ENCODE results near the gene HOXD13.

Gene HOXD13

DNA sequence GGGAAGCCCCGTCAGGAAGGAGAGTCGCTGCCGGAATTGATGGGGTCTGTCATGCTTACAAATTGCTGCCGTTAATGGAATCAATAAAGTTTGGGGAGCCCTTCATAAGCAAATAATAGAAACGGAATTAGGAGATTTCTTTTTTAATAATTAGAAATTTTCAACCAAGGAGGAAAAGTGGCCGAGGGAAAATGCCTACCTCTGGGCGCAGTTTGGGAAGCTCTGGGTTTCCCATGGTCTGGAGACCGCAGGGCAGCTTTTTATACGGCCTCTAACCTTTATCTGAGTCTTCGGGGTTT lies 10.0 kb upstream of the HOXD13 start:
- H3K36me3 ChIP-seq (ENCODE audit: control insufficient read depth, insufficient read depth, low read length, severe bottlenecking): no peaks in the 10 kb centered on the region
- H3K9me3 ChIP-seq (ENCODE audit: control insufficient read depth, low read length): peaks cover 23% of the 10 kb centered on the region
- peaks cover 92% of the 10 kb centered on the region for H3K27me3 ChIP-seq (replicated peaks; ENCODE audit: control insufficient read depth, insufficient read depth, low read length)
- H3K4me3 ChIP-seq (ENCODE audit: low read length): no peak overlapping the region
- no peaks in the 10 kb centered on the region for H3K4me1 ChIP-seq (ENCODE audit: control insufficient read depth, insufficient read depth, low read length)
- H3K9ac ChIP-seq (ENCODE audit: low read length): no peak overlapping the region
- DNase-seq (ENCODE audit: low read depth): no peak

DNA sequence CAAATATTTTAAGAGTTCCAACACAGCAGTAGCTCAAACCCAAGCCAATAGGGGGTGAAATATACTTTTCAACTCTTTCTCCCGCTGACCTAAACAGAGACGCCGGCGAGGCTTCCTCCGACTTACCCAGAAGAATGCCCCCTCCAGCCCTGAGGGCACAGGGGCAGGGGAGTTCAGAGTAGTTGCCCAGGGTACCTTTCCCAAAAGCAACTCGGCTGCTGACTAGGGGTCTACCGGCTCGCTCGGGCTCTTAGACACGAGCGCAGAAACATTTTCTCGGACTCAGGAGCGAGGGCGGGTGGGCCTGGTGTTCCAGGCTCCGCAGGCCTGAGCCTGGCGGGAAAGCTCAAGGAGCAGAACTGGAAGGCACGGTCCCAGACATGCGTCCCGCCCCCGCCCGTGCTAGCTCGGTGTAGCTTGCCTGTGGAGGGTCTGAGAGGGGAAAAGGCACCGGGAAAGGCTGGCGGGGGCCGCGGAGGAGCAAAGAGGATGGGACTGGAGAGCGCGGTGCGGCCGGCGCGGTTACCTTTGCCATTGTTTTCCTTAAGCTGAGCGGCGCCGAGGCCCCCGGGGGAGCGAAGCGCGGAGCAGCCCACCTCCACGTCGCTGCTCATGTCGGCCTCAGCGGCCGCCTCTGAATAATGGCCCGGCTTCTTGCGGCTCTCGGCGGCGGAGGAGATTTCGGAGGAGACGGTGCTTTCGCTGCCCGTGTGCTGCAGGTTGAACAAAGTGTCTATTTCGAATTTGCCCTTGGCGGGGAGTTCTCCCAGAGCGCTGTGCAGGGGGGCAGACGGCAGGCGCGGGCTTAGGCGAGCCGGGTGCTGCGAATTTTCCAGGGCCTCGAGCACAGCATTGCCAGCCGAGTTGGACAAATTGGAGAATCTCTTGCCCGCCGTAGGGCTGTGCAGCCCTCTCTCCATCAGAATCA lies 9.4 kb upstream of the HOXD13 start:
- Histone ChIP-seq H3K9ac (ENCODE audit: low read length) (no peak overlapping the region), H3K36me3 (ENCODE audit: control insufficient read depth, insufficient read depth, low read length, severe bottlenecking) (no peaks in the 10 kb centered on the region), H3K4me3 (ENCODE audit: low read length) (no peak overlapping the region), H3K4me1 (ENCODE audit: control insufficient read depth, insufficient read depth, low read length) (peaks cover 2% of the 10 kb centered on the region), H3K27me3 (replicated peaks; ENCODE audit: control insufficient read depth, insufficient read depth, low read length) (peaks cover 95% of the 10 kb centered on the region), H3K9me3 (ENCODE audit: control insufficient read depth, low read length) (peaks cover 23% of the 10 kb centered on the region)
- no peak for DNase-seq (ENCODE audit: low read depth)

DNA sequence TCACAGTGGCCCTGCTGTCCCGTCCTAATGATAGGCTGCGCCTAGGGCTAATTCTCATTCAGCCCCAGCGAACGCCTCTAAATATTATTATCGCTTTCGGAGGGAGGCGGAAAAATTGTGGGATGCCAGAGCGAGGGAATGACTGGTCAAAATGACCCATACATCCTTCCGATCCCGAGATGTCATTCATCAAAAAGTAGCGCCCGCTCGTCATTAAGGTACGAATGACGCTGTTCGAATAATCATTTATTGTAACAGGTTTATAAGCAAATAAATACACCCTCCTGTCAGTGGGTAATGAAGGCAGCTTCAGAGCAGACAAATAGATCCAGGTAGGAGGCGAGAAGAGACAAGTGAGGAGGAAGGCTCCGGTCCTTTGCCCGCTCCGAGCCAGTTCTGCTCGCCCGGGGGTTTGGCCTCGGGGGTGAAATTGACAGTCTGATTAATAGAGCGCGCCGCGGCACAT lies 8.7 kb upstream of the HOXD13 start, which contains the start of gene EVX2:
Gene EVX2 (minus strand): TSS at position 167 of the 466 bp plus-strand sequence. CDS start 186 bp downstream, outside the sequence.
- Histone ChIP-seq H3K9ac (ENCODE audit: low read length) (no peak within 1 kb of the TSS), H3K9me3 (ENCODE audit: control insufficient read depth, low read length) (peaks cover 21% of the 10 kb centered on the region), H3K36me3 (ENCODE audit: control insufficient read depth, insufficient read depth, low read length, severe bottlenecking) (no peaks in the 10 kb centered on the region), H3K4me1 (ENCODE audit: control insufficient read depth, insufficient read depth, low read length) (peaks cover 3% of the 10 kb centered on the region), H3K4me3 (ENCODE audit: low read length) (no peak within 1 kb of the TSS), H3K27me3 (replicated peaks; ENCODE audit: control insufficient read depth, insufficient read depth, low read length) (peaks cover 94% of the 10 kb centered on the region)
- DNase-seq (ENCODE audit: low read depth): no peak

DNA sequence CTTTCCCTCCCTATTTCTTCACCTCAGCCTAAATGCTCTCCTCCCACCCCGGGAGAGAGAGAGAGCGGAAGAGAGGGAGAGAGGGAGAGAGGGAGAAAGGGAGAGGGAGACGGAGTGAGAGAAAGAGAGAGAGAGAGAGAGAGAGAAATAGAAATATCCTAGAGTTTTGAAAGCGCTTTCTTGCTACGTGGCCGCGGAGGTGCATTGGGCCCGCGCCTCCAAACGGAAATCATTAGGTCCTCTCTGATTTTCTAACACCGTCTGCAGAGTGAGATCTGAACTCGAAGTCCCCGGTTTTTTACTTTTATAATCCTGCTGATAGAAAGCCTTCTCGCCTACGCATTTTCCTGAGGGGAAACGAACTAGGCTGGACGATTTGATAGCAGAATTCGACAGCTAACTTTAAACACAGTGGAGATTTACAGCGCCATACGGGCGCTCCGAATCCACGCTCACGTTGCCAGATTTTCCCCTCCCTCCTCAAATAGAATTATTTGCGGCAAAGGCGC lies 7.9 kb upstream of the HOXD13 start:
- H3K4me1 ChIP-seq (ENCODE audit: control insufficient read depth, insufficient read depth, low read length): peaks cover 3% of the 10 kb centered on the region
- no peak overlapping the region for H3K9ac ChIP-seq (ENCODE audit: low read length)
- no peaks in the 10 kb centered on the region for H3K36me3 ChIP-seq (ENCODE audit: control insufficient read depth, insufficient read depth, low read length, severe bottlenecking)
- no peak for DNase-seq (ENCODE audit: low read depth)
- no peak overlapping the region for H3K4me3 ChIP-seq (ENCODE audit: low read length)
- H3K9me3 ChIP-seq (ENCODE audit: control insufficient read depth, low read length): peaks cover 21% of the 10 kb centered on the region
- peaks cover 94% of the 10 kb centered on the region for H3K27me3 ChIP-seq (replicated peaks; ENCODE audit: control insufficient read depth, insufficient read depth, low read length)

DNA sequence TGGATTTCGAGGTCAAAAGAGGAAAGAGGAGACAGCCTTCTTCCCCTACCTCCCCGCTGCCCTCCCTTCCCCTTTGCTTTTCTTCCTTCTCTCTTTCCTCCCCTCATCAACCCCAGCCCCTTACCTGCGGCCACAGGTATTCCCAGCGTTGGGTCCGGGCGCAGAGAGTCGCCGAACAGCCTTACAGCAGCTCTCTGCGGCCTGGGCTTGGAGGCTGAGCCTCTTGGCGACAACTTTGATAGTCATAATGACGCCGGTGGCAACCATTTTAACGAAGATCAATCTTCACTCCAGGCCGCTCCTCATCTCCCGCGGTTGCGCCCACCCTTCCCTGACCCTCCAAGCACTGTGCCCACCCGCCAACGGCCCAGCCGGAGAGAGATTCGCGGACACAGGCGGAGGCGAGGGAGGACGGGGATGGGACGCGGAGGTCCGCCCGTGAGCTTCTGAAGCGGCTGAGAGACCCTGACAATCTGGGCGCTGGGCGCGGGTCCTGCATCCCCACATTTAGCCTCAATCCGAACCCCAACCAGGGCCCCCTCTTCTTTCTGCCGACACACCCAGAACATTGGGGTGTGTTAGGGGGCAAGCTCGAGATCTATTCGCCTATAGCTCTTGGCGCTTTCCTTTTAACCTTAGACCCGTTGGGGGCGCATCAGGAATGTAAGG lies 7.3 kb upstream of the HOXD13 start:
- H3K9me3 ChIP-seq (ENCODE audit: control insufficient read depth, low read length): peaks cover 21% of the 10 kb centered on the region
- H3K27me3 ChIP-seq (replicated peaks; ENCODE audit: control insufficient read depth, insufficient read depth, low read length): peaks cover 98% of the 10 kb centered on the region
- peaks cover 3% of the 10 kb centered on the region for H3K4me1 ChIP-seq (ENCODE audit: control insufficient read depth, insufficient read depth, low read length)
- no peak overlapping the region for H3K9ac ChIP-seq (ENCODE audit: low read length)
- H3K4me3 ChIP-seq (ENCODE audit: low read length): no peak overlapping the region
- no peak for DNase-seq (ENCODE audit: low read depth)
- H3K36me3 ChIP-seq (ENCODE audit: control insufficient read depth, insufficient read depth, low read length, severe bottlenecking): no peaks in the 10 kb centered on the region

DNA sequence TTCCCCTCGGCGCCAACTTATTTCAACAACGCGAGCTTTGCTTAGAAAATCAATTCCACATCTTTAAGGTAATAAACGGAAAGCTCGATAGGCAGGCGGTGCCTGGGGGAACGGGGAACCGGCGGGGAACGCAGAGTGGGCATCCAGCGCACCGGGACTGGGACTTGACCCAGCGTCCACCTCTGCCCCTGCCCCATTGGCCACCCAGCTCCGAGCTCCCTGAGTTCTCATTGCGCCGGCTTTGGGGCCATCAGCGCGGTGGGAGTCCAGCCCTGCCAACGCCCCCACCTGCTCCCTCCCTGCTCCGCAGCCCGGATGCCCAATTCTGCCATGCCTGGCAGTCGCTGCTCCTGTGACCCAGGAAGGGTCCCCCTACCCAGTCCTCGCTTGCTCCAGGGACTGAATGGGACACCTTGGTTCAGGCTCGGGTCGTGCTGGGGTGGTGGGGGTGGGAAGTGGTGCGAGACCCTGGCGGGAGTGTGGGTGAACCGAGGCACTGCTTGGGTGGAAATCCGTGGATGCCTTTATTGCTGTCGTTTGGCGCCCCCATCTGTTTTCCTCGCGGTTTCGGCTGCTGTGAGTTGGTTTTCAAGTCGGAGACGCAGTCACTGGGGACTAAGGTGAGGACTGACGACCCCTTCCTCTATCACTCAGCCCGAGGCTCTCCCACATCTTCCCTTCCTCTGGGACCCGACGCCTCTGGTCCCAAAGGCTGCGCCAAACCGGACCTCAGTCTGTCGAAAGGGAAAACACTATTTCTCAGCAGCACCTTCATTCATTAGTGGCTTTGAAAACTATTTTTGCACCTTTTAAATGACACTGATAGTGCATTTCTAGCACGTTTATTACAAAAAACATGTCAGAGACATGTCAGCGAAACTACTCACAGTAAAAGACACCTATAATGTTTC lies 6.4 kb upstream of the HOXD13 start:
- H3K27me3 ChIP-seq (replicated peaks; ENCODE audit: control insufficient read depth, insufficient read depth, low read length): peaks cover 98% of the 10 kb centered on the region
- peak; percentile 84 for DNase-seq (ENCODE audit: low read depth)
- H3K9me3 ChIP-seq (ENCODE audit: control insufficient read depth, low read length): peaks cover 16% of the 10 kb centered on the region
- no peak overlapping the region for H3K4me3 ChIP-seq (ENCODE audit: low read length)
- no peaks in the 10 kb centered on the region for H3K36me3 ChIP-seq (ENCODE audit: control insufficient read depth, insufficient read depth, low read length, severe bottlenecking)
- peaks cover 3% of the 10 kb centered on the region for H3K4me1 ChIP-seq (ENCODE audit: control insufficient read depth, insufficient read depth, low read length)
- H3K9ac ChIP-seq (ENCODE audit: low read length): no peak overlapping the region

DNA sequence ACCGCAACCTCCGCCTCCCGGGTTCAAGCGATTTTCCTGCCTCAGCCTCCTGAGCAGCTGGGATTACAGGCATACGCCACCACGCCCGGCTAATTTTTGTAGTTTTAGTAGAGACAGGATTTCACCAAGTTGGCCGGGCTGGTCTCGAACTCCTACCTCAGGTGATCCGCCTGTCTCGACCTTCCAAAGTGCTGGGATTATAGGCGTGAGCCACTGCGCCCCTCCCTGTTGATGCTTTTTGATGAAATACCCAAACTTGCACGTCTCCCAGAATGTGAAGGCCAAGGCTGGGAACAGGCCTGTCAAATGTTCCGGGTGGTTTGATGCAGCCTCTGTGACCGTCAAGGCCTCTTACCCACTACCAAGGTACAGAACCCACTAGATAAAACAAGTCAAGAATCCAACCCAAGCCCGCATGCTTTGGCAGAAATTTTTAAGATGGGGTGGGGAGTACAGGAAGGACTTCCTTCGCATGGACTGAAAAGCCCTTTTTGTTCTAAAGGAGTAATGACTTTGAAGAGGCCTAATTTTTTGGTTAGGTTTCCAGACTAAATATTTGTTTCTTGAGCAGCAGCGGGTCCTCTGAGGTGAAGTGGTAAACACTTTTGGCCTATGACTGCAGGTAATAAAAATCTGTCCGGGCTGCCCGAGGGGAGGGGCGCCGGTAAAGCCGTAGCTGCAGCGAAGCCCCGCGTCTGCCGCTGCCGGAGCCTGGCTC lies 5.0 kb upstream of the HOXD13 start:
- H3K4me3 ChIP-seq (ENCODE audit: low read length): peak overlapping the region; percentile 74
- H3K9me3 ChIP-seq (ENCODE audit: control insufficient read depth, low read length): peaks cover 5% of the 10 kb centered on the region
- no peak overlapping the region for H3K9ac ChIP-seq (ENCODE audit: low read length)
- DNase-seq (ENCODE audit: low read depth): no peak
- no peaks in the 10 kb centered on the region for H3K36me3 ChIP-seq (ENCODE audit: control insufficient read depth, insufficient read depth, low read length, severe bottlenecking)
- peaks cover 95% of the 10 kb centered on the region for H3K27me3 ChIP-seq (replicated peaks; ENCODE audit: control insufficient read depth, insufficient read depth, low read length)
- peaks cover 3% of the 10 kb centered on the region for H3K4me1 ChIP-seq (ENCODE audit: control insufficient read depth, insufficient read depth, low read length)

DNA sequence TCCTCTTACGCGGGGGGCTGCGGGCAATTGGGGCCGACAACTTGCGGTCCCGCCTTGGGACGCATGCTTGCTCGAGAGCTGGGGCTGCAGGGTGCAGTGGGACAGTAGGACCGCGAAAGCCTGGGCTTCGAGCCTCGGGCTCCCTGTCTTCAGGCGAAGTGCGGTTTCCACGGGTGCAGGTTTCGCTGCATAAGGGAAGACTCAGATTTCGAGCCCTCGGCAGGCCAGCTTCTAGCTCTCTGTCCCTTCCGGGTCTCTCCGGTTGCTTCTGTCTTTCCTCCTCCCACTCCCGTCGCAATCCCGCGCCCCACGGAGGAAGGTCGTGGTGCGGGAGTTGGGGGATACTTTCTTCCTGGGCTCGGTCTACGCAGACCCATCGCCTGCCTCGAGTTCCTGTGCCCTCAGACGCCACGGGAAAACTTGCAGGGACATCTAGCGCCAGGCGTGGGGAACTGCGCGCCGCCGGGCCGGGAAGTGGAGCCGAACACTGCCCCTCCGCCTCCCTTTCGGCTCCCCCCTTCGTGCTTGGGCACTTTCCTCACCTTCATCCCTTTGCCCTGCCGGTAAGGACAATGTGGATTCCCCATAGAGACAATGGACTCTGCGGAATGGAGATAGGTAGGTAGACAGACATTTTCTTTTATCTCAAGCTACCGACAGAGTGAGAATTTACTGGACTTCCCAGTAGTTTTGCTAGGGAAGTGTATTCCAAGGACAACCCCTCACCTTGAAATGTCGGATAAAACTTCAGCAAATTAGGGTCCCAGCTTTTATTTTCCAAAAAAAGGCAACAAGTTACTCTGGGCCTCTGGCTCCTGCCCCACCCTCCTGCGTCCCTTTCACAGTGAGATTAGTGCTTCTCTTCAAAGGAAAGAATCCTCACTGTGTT lies 4.2 kb upstream of the HOXD13 start:
- peak overlapping the region; percentile 74 for H3K4me3 ChIP-seq (ENCODE audit: low read length)
- peaks cover 5% of the 10 kb centered on the region for H3K9me3 ChIP-seq (ENCODE audit: control insufficient read depth, low read length)
- H3K36me3 ChIP-seq (ENCODE audit: control insufficient read depth, insufficient read depth, low read length, severe bottlenecking): no peaks in the 10 kb centered on the region
- H3K4me1 ChIP-seq (ENCODE audit: control insufficient read depth, insufficient read depth, low read length): peaks cover 3% of the 10 kb centered on the region
- peaks cover 90% of the 10 kb centered on the region for H3K27me3 ChIP-seq (replicated peaks; ENCODE audit: control insufficient read depth, insufficient read depth, low read length)
- no peak overlapping the region for H3K9ac ChIP-seq (ENCODE audit: low read length)
- DNase-seq (ENCODE audit: low read depth): peak; percentile 88

DNA sequence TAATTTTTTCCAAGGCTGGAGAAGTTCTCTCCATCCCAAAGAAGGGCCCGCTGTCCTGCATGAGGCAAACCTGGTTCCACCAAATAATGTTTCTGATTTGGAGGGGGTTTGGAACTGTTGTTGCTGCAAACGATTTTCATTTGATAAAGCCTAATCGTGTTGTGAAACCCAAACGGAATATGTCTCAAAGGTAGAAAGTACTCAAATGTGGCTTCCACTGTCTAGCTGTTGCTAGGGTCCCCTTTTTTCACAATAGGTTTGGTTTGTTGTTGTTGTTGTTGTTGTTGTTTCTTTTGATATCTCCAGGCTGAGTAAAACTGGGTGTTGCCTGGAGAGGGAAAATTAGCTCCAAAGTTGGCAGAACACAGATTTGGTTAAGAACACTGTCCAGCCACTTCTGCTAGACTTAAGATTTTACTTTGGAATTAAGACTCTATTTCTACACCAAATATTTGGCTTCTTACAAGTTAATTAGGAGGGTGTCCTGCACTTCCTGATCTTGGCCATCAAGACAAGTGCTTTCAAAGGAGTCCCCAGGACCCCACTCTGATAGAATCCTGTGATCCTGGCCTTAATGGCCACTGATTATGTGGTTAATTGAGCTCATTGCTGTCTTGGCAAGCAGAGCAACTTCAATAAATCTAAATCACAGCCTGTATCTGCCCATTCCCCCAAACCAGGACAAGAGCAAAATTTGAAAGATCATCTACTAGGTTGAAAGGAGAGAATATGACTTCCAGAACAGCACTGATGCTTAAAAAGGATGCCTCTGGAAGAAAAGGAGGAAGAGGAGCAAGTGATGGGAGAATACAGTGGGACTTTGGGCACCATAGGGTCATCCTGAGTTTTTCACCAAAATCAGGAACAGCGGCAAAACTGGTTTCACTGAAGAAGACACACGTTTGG lies 3.3 kb upstream of the HOXD13 start:
- Histone ChIP-seq H3K36me3 (ENCODE audit: control insufficient read depth, insufficient read depth, low read length, severe bottlenecking) (no peaks in the 10 kb centered on the region), H3K4me1 (ENCODE audit: control insufficient read depth, insufficient read depth, low read length) (peaks cover 3% of the 10 kb centered on the region), H3K27me3 (replicated peaks; ENCODE audit: control insufficient read depth, insufficient read depth, low read length) (peaks cover 90% of the 10 kb centered on the region), H3K9ac (ENCODE audit: low read length) (no peak overlapping the region), H3K9me3 (ENCODE audit: control insufficient read depth, low read length) (peaks cover 3% of the 10 kb centered on the region), H3K4me3 (ENCODE audit: low read length) (no peak overlapping the region)
- no peak for DNase-seq (ENCODE audit: low read depth)
